GM18520 (cell line): ENCODE data around the gene NUDT4.
A peak's percentile ranks its signal among the peaks of the same experiment; 100 is the strongest.

Source experiments
- ATAC-seq: cut with Tn5 transposase; IDR thresholded peaks from one replicate; pipeline ENCODE4 v1.9.1; 2021; ENCODE audit not compliant: unreplicated experiment

NUDT4 gene

DNA sequence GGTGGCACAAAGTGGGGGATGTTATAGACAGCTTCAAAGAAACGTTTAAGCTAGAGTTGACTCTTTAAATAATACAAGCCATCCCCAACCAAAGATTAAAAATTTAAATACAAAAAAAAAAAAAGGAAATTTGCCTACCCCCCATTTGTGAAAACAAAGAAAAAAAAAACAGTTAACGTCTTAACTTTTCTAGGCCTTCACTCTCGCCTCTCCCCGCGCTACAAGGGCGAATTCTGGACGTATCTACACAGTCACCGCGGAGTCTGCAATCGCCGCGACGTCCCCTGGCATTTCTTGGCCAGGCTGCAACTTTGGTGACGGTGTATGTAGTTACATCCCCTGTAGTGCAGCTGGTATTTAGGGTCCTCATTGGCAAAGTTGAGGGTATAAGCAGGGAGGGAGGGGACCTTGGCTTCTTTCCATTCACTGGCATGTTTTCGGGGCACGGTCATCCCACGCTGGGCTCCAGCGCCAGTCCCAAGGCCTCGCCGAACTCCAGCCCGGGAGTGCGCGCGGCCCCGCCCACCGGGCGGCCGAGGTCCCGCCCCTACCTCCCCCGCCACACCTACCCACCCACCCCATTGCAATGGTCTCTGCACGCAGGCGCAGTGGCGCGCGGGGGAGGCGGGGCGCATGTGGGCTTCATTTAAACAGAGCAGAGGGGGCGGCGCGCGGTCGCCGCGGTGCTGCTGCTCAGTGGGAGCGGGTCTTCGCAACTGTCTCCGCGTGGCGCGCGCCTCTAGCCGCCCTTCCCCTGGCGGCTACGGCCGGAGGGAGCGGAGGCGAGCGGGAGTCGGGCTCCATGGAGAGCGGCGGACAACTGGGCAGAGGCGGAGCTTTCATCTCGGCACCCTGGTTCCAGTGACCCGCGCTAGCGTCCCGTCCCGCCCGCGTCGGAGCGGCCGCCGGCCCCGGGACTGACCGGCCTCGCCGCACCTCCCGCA lies at the start of gene NUDT4:
NUDT4 (plus strand) TSS at position 674 of the 944 bp plus-strand sequence. CDS start 398 bp downstream, outside the sequence.
- ATAC-seq, result peak; percentile 52

GRCh38 chr12:93333054-93333453 lies 44.7 kb upstream of the NUDT4 start:
- ATAC-seq, result no peak

- no peak for ATAC-seq
Observed at GRCh38 chr12:93333828-93334227, 43.9 kb upstream of the NUDT4 start.

GRCh38 chr12:93335603-93336162 lies 42.0 kb upstream of the NUDT4 start:
- no peak for ATAC-seq

DNA sequence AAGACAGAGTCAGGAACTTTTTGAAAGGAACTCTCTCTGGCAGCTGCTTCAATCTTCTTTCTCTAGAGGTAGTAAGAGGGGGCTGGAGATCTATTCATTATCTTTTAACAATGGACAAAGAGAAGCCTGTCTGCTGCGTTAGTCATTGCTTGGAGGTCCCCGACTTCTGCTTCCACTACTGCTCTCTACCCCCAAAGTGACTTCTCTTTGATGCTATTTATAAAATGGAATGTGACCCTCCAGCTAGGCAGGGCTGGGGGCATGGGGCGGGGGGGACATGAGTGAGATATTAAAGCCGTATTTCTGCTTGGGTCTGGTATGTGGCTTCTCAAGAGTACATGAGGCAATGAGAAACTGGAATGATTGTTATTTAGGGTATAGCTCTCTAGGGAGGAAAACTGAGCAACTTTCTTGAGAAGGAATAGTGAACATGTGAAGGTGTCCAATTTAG lies 41.4 kb upstream of the NUDT4 start:
- no peak for ATAC-seq

DNA sequence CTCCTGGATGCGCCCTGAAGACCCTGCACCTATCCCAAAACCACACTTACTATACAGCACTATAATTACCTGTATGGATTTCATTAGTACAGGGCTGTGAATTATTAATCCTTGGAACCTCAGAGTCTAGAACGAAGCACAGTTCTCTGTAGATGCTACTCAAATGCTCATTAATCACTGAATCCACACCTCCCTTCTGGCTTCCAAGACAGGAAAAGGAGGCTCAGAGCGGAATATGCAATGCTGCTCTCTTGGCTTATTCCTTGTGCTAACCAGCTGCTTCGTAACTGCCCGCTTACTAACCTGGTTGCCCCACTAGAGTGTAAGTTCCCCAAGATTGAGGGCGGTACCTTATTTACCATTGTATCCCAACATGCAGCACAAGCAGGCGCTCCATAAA lies 39.1 kb upstream of the NUDT4 start:
- no peak for ATAC-seq

- no peak for ATAC-seq
Observed at GRCh38 chr12:93339695-93340094, 38.0 kb upstream of the NUDT4 start.

DNA sequence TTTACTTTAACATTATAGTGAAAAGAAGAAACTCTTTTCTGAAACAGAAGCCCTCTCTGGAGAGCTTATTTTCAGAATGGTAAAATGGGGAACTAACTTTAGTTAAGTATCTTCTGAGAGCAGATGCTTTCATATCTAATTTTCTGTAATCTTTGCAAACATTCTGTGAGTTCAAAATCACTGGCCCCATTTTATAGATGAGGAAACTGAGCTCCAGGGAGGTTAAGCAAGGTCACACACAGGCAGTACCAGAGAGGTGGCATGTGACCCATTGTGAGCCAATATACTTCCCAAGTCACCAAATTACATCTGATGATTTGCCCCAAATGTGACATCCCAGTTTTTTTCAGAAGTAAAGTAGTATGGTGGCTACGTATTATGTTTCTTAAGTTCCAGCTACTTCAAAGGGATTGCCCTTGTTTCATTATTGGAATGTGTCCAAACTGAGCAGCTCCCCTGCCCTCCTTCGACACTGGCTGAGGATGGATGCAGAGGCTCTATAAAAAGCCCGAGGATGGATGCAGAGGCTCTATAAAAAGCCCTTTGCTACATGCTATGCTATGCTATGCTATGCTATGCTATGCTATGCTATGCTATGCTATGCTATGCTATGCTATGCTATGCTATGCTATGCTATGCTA lies 36.2 kb upstream of the NUDT4 start:
- ATAC-seq, result no peak

GRCh38 chr12:93347054-93347785 lies 30.5 kb upstream of the NUDT4 start:
- ATAC-seq, result no peak

DNA sequence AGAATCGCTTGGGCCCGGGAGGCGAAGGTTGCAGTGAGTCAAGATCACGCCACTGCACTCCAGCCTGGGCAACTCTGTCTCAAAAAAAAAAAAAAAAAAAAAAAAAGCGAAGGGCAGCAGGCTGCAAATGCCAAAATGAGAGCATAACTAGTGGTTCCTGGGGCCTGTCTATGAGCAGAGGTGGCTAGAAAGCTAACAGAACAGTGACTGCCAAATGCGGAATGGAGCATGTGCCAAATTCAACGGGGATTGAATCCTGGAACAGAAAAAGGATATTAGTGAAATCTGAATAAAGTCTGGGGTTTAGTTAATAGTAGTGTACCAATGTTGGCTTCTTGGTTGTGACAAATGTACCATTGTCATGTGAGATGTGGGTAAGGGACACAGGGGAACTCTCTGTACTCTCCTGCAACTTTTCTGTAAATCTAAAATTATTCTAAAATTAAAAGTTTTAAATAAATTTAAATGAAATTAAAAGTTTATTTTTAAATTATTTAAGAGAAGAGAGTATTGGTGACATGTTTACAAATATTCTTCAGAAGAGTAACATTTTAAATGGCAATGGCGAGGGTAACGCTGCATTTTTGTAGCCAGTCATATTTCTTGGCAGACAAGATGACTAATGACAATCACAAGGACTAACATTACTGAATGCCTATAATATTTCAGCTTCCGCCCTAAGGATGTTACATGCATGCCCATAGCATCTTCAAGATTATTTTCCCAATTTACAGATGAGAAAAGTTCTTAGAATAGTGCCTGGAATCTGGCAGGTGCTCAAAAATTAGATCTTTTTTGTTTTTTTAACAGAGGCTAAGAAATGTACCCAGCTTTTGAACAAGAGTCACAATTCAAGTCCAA lies 28.9 kb upstream of the NUDT4 start:
- ATAC-seq, result no peak

- ATAC-seq, result no peak
Observed at GRCh38 chr12:93351726-93352125, 26.0 kb upstream of the NUDT4 start.

DNA sequence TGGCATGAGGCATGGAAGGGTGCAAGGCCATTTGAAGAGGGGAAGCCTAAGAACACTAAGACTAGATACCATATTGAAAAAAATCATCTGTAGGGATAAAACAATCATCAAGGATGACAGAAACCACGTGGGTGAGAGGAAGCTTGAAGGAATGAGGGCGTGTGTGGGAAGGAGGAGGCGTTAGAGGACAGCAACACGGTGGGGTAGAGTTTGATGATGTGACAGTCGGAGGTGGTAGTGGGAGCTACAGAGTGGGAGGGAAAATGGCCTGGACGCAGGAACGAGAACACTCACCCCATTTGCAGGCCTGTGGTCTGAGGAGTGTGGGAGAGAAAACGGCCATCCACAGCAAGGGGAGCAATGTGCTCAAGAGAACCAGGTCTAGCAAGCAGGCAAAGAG lies 25.4 kb upstream of the NUDT4 start:
- ATAC-seq, result no peak

DNA sequence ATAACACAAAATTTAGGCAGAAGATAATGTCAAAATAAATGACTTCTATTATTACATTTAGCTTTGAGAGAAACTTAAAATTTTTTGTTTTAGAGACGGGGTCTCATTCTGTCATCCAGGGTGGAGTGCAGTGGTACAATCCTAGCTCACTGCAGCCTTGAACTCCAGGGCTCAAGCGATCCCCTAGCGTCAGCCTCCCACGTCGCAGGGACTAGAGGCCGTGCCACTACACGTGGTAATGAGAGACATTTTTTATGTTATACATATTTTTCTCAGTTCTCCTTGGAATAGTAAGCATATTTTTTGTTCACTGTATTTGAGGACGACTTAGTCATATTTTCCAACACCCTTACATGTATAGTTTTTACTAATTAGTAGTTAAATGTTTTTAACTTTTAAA lies 21.5 kb upstream of the NUDT4 start:
- ATAC-seq, result no peak

GRCh38 chr12:93358058-93358457 lies 19.7 kb upstream of the NUDT4 start:
- ATAC-seq, result no peak

GRCh38 chr12:93358821-93359220 lies 18.9 kb upstream of the NUDT4 start:
- no peak for ATAC-seq

DNA sequence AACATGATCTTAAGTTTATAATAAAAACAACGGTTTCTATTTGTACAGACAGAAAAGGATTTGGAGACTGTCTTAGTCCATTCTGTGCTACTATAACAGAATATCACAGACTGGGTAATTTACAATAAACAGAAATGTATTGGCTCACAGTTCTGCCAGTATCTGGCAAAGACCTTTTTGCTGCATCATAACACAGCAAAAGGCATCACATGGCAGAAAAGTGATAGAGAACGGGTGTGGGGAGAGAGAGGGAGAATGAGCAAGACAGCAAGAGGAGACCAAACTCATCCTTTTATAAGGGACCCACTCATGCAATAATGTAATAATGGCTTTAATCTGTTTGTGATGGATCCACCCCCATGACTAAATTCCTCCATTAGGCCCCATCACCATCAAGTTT lies 17.0 kb upstream of the NUDT4 start:
- ATAC-seq, result no peak

- no peak for ATAC-seq
Observed at GRCh38 chr12:93361151-93361919, 16.4 kb upstream of the NUDT4 start.

- no peak for ATAC-seq
Observed at GRCh38 chr12:93363841-93364297, 13.9 kb upstream of the NUDT4 start.

DNA sequence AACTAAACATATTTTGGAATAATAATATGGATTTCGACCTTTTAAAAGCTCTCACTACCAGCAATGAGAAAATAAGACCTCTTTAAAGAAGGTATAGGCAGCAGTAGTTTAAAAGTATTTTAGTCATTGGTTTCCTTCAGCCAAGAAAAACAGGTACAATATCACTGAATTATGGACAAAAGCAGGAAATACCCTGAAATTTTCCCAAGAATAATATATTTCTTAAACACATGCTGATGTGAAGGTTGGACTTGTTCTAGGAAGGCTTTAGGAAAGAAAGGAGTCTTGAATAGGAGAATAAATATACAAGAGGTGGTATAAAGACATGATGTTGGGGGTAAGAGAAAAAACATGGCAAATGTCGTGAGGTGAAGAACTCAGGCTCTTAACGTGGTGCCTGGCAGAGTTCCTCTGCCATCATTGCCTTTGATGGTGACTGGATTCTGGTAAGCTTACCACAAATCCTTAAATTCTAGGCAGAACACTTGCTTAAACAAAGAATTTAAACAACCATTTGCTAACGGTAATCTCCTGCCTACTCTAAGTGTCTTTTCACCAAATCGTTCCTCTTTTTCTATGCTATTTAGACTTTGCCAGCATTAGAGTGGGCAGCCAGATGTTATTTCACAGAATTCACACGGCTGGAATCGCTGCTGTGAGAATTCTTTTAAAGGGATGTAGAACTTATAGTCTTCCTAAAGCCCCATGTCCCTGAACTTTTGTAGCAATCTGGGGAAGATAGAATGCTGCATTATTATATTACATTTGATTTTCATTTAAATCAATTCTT lies 11.9 kb upstream of the NUDT4 start:
- ATAC-seq, result no peak
